ENCODE results near the gene TCP10L.
A peak's percentile ranks its signal among the peaks of the same experiment; 100 is the strongest.
"Not testable (repeated sequence)": the region's sequence is repeated elsewhere in the genome, so short reads cannot be mapped to it uniquely, and the experiment has no call there.

The TCP10L gene

GRCh38 chr21:32585042-32585710, at the start of gene TCP10L:
TSS of gene TCP10L (minus strand) at chr21:32585523. CDS start at chr21:32584304, 1,219 bp downstream.
- Histone ChIP-seq H3K9ac (ENCODE audit: low read depth, low read length) (no peak within 1 kb of the TSS), H3K4me3 (ENCODE audit: low read depth, low read length) (no peak within 1 kb of the TSS), H3K36me3 (ENCODE audit: control insufficient read depth, insufficient read depth, low read length) (no peaks in the 10 kb centered on the region), H3K27me3 (ENCODE audit: control insufficient read depth, insufficient read depth, low read length) (no peaks in the 10 kb centered on the region), H3K4me1 (ENCODE audit: control insufficient read depth, insufficient read depth, low read length) (no peaks in the 10 kb centered on the region), H3K9me3 (ENCODE audit: control insufficient read depth, insufficient read depth, low read length) (no peaks in the 10 kb centered on the region)

- Histone ChIP-seq H3K27me3 (ENCODE audit: control insufficient read depth, insufficient read depth, low read length) (no peaks in the 10 kb centered on the region), H3K9ac (ENCODE audit: low read depth, low read length) (no peak overlapping the region), H3K4me3 (ENCODE audit: low read depth, low read length) (no peak overlapping the region), H3K4me1 (ENCODE audit: control insufficient read depth, insufficient read depth, low read length) (no peaks in the 10 kb centered on the region), H3K36me3 (ENCODE audit: control insufficient read depth, insufficient read depth, low read length) (no peaks in the 10 kb centered on the region), H3K9me3 (ENCODE audit: control insufficient read depth, insufficient read depth, low read length) (no peaks in the 10 kb centered on the region)
These were observed 41.4 kb upstream of the TCP10L start for GRCh38 chr21:32626621-32627196.

- not testable (repeated sequence) for H3K4me3 ChIP-seq (ENCODE audit: low read depth, low read length); H3K4me1 ChIP-seq (ENCODE audit: control insufficient read depth, insufficient read depth, low read length); H3K9ac ChIP-seq (ENCODE audit: low read depth, low read length); H3K36me3 ChIP-seq (ENCODE audit: control insufficient read depth, insufficient read depth, low read length); H3K9me3 ChIP-seq (ENCODE audit: control insufficient read depth, insufficient read depth, low read length); H3K27me3 ChIP-seq (ENCODE audit: control insufficient read depth, insufficient read depth, low read length)
These were observed 32.9 kb upstream of the TCP10L start for GRCh38 chr21:32618218-32618617.

GRCh38 chr21:32613436-32614043, 28.2 kb upstream of the TCP10L start:
- no peaks in the 10 kb centered on the region for H3K4me1 ChIP-seq (ENCODE audit: control insufficient read depth, insufficient read depth, low read length)
- H3K9me3 ChIP-seq (ENCODE audit: control insufficient read depth, insufficient read depth, low read length): no peaks in the 10 kb centered on the region
- H3K36me3 ChIP-seq (ENCODE audit: control insufficient read depth, insufficient read depth, low read length): peaks cover 4% of the 10 kb centered on the region
- peak overlapping the region; percentile 99 for H3K4me3 ChIP-seq (ENCODE audit: low read depth, low read length)
- no peak overlapping the region for H3K9ac ChIP-seq (ENCODE audit: low read depth, low read length)
- H3K27me3 ChIP-seq (ENCODE audit: control insufficient read depth, insufficient read depth, low read length): no peaks in the 10 kb centered on the region

- Histone ChIP-seq H3K4me1 (ENCODE audit: control insufficient read depth, insufficient read depth, low read length) (no peaks in the 10 kb centered on the region), H3K9ac (ENCODE audit: low read depth, low read length) (peak overlapping the region; percentile 90), H3K4me3 (ENCODE audit: low read depth, low read length) (peak overlapping the region; percentile 99), H3K27me3 (ENCODE audit: control insufficient read depth, insufficient read depth, low read length) (no peaks in the 10 kb centered on the region), H3K9me3 (ENCODE audit: control insufficient read depth, insufficient read depth, low read length) (no peaks in the 10 kb centered on the region), H3K36me3 (ENCODE audit: control insufficient read depth, insufficient read depth, low read length) (peaks cover 4% of the 10 kb centered on the region)
These were observed 27.6 kb upstream of the TCP10L start for GRCh38 chr21:32612999-32613337.

- peaks cover 7% of the 10 kb centered on the region for H3K36me3 ChIP-seq (ENCODE audit: control insufficient read depth, insufficient read depth, low read length)
- H3K27me3 ChIP-seq (ENCODE audit: control insufficient read depth, insufficient read depth, low read length): no peaks in the 10 kb centered on the region
- H3K9me3 ChIP-seq (ENCODE audit: control insufficient read depth, insufficient read depth, low read length): no peaks in the 10 kb centered on the region
- peak within 1 kb of the TSS; percentile 99 for H3K4me3 ChIP-seq (ENCODE audit: low read depth, low read length)
- H3K4me1 ChIP-seq (ENCODE audit: control insufficient read depth, insufficient read depth, low read length): no peaks in the 10 kb centered on the region
- peak within 1 kb of the TSS; percentile 90 for H3K9ac ChIP-seq (ENCODE audit: low read depth, low read length)
These were observed 27.0 kb upstream of the TCP10L start, which contains the start of gene CFAP298 for GRCh38 chr21:32612075-32612998. TSS of gene CFAP298 (minus strand) at chr21:32612377. CDS start at chr21:32612243, 134 bp downstream.

- peak overlapping the region; percentile 99 for H3K4me3 ChIP-seq (ENCODE audit: low read depth, low read length)
These were observed 26.2 kb upstream of the TCP10L start for GRCh38 chr21:32611471-32611997.

GRCh38 chr21:32610940-32611339, 25.6 kb upstream of the TCP10L start:
- not testable (repeated sequence) for H3K9ac ChIP-seq (ENCODE audit: low read depth, low read length); H3K27me3 ChIP-seq (ENCODE audit: control insufficient read depth, insufficient read depth, low read length); H3K4me1 ChIP-seq (ENCODE audit: control insufficient read depth, insufficient read depth, low read length); H3K9me3 ChIP-seq (ENCODE audit: control insufficient read depth, insufficient read depth, low read length)
- peaks cover 11% of the 10 kb centered on the region for H3K36me3 ChIP-seq (ENCODE audit: control insufficient read depth, insufficient read depth, low read length)
- peak overlapping the region; percentile 19 for H3K4me3 ChIP-seq (ENCODE audit: low read depth, low read length)

More at GRCh38 chr21:32611471-32611997, 26.2 kb upstream of the TCP10L start:
- H3K36me3 ChIP-seq (ENCODE audit: control insufficient read depth, insufficient read depth, low read length): peaks cover 7% of the 10 kb centered on the region
- peak overlapping the region; percentile 90 for H3K9ac ChIP-seq (ENCODE audit: low read depth, low read length)
- H3K4me1 ChIP-seq (ENCODE audit: control insufficient read depth, insufficient read depth, low read length): peaks cover under 1% of the 10 kb centered on the region
- H3K27me3 ChIP-seq (ENCODE audit: control insufficient read depth, insufficient read depth, low read length): no peaks in the 10 kb centered on the region
- H3K9me3 ChIP-seq (ENCODE audit: control insufficient read depth, insufficient read depth, low read length): no peaks in the 10 kb centered on the region

- H3K4me1 ChIP-seq (ENCODE audit: control insufficient read depth, insufficient read depth, low read length): peaks cover 22% of the 10 kb centered on the region
- no peak overlapping the region for H3K4me3 ChIP-seq (ENCODE audit: low read depth, low read length)
- no peak overlapping the region for H3K9ac ChIP-seq (ENCODE audit: low read depth, low read length)
- H3K36me3 ChIP-seq (ENCODE audit: control insufficient read depth, insufficient read depth, low read length): peaks cover 16% of the 10 kb centered on the region
- H3K27me3 ChIP-seq (ENCODE audit: control insufficient read depth, insufficient read depth, low read length): no peaks in the 10 kb centered on the region
- no peaks in the 10 kb centered on the region for H3K9me3 ChIP-seq (ENCODE audit: control insufficient read depth, insufficient read depth, low read length)
These were observed 23.5 kb upstream of the TCP10L start for GRCh38 chr21:32608851-32609250.

GRCh38 chr21:32605469-32605868, 20.1 kb upstream of the TCP10L start:
- H3K4me1 ChIP-seq (ENCODE audit: control insufficient read depth, insufficient read depth, low read length): peaks cover 33% of the 10 kb centered on the region
- H3K36me3 ChIP-seq (ENCODE audit: control insufficient read depth, insufficient read depth, low read length): peaks cover 34% of the 10 kb centered on the region
- H3K4me3 ChIP-seq (ENCODE audit: low read depth, low read length): no peak overlapping the region

GRCh38 chr21:32604464-32604863, 19.1 kb upstream of the TCP10L start:
- H3K4me3 ChIP-seq (ENCODE audit: low read depth, low read length): no peak overlapping the region
- peaks cover 3% of the 10 kb centered on the region for H3K27me3 ChIP-seq (ENCODE audit: control insufficient read depth, insufficient read depth, low read length)
- peaks cover 37% of the 10 kb centered on the region for H3K4me1 ChIP-seq (ENCODE audit: control insufficient read depth, insufficient read depth, low read length)
- peaks cover 37% of the 10 kb centered on the region for H3K36me3 ChIP-seq (ENCODE audit: control insufficient read depth, insufficient read depth, low read length)
- H3K9me3 ChIP-seq (ENCODE audit: control insufficient read depth, insufficient read depth, low read length): no peaks in the 10 kb centered on the region
- H3K9ac ChIP-seq (ENCODE audit: low read depth, low read length): no peak overlapping the region

More at GRCh38 chr21:32605469-32605868, 20.1 kb upstream of the TCP10L start:
- Histone ChIP-seq H3K9me3 (ENCODE audit: control insufficient read depth, insufficient read depth, low read length) (no peaks in the 10 kb centered on the region), H3K9ac (ENCODE audit: low read depth, low read length) (no peak overlapping the region), H3K27me3 (ENCODE audit: control insufficient read depth, insufficient read depth, low read length) (peaks cover 3% of the 10 kb centered on the region)
